Measurements from ENCODE around the gene BABAM2.

GRCh38 chr2:28240937-28241336, 350.4 kb downstream of the BABAM2 start:
- TF ChIP-seq CTCF (IDR thresholded peaks at IDR 0.05) (no peak), POLR2A (IDR thresholded peaks at IDR 0.05; ENCODE audit: low read depth) (no peak)

All from esophagus muscularis mucosa (tissue), 3 donors.